Peyer's patch (tissue), 4 donors: Measurements from ENCODE around the gene CTNNA2. TPM values are rescaled to one million over a fixed set of nuclear protein-coding genes. Genes with fewer than 3 reads are reported as not detected.
"Not testable (repeated sequence)": the region's sequence is repeated elsewhere in the genome, so short reads cannot be mapped to it uniquely, and the experiment has no call there.

Source experiments
- DNase-seq, 3 donors: peaks; one replicate each; pipeline ENCODE4 v3.0.0-alpha.2; 2017 to 2019
- H3K27ac ChIP-seq, 4 donors: fragments of 200-600 bp; sonication (generic); one replicate each; pipeline ENCODE4 v1.5.1; 2016 to 2019
- H3K27me3 ChIP-seq, 2 donors: fragments of 200-600 bp; sonication (generic); one replicate each; pipeline ENCODE4 v1.5.1; 2019
- H3K36me3 ChIP-seq, 3 donors: fragments of 200-600 bp; sonication (generic); one replicate each; pipeline ENCODE4 v1.5.1; 2016 to 2019
- H3K4me1 ChIP-seq, 4 donors: fragments of 200-600 bp; sonication (generic); one replicate each; pipeline ENCODE4 v1.5.1; 2016 to 2019
- H3K4me3 ChIP-seq, 4 donors: fragments of 200-600 bp; sonication (generic); 1 replicate in 3 of 4; 2 replicates in 1 of 4; pipeline ENCODE4 v1.5.1; 2016 to 2019; ENCODE audit warnings: mild to moderate bottlenecking in 1 of 4
- H3K9me3 ChIP-seq, 4 donors: fragments of 200-600 bp; sonication (generic); one replicate each; pipeline ENCODE4 v1.5.1; 2016 to 2019; ENCODE audit warnings: mild to moderate bottlenecking in 1 of 4
- POLR2A ChIP-seq, 2 donors: fragments of 450-650 bp; IDR thresholded peaks; one replicate each; pipeline ENCODE4 v1.5.1; 2017; ENCODE audit warnings: antibody characterized with exemption in 2 of 2, mild to moderate bottlenecking in 2 of 2, moderate library complexity in 2 of 2
- total RNA-seq, 4 donors: library from RNA; depleted of rRNA; stranded (reverse); fragments of >200 nt; gene quantifications; one replicate each; pipeline ENCODE4 v1.1.0, GENCODE V29; 2016
- TF ChIP-seq, protein P1 (sequence below), 6 experiments: fragments of 450-650 bp in 4 of 6; fragments of 200-600 bp in 2 of 6; sonication (generic) in 1 of 6; IDR thresholded peaks; one replicate each; pipeline ENCODE4 v1.5.1; 2017 to 2019; ENCODE audit warnings: antibody characterized with exemption in 6 of 6, mild to moderate bottlenecking in 3 of 6, moderate library complexity in 1 of 6

The CTNNA2 gene
- total RNA-seq, 4 donors from 2014 or later = 0.67 to 5.3 (median 0.88) TPM; not detected in 1

- Histone ChIP-seq H3K4me1 (no peaks in the 10 kb centered on the region), H3K9me3 (no peaks in the 10 kb centered on the region), H3K27ac (no peak overlapping the region), H3K27me3 (no peaks in the 10 kb centered on the region), H3K36me3 (no peaks in the 10 kb centered on the region), H3K4me3 (no peak overlapping the region)
- TF ChIP-seq, protein P1, sequence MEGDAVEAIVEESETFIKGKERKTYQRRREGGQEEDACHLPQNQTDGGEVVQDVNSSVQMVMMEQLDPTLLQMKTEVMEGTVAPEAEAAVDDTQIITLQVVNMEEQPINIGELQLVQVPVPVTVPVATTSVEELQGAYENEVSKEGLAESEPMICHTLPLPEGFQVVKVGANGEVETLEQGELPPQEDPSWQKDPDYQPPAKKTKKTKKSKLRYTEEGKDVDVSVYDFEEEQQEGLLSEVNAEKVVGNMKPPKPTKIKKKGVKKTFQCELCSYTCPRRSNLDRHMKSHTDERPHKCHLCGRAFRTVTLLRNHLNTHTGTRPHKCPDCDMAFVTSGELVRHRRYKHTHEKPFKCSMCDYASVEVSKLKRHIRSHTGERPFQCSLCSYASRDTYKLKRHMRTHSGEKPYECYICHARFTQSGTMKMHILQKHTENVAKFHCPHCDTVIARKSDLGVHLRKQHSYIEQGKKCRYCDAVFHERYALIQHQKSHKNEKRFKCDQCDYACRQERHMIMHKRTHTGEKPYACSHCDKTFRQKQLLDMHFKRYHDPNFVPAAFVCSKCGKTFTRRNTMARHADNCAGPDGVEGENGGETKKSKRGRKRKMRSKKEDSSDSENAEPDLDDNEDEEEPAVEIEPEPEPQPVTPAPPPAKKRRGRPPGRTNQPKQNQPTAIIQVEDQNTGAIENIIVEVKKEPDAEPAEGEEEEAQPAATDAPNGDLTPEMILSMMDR (IDR thresholded peaks at IDR 0.05) = no peak
- no peak for TF ChIP-seq POLR2A (IDR thresholded peaks at IDR 0.05)
- DNase-seq = no peak
Observed at GRCh38 chr2:80028584-80028983, 515.7 kb downstream of the CTNNA2 start.

- no peak for DNase-seq
- Histone ChIP-seq H3K36me3 (no peaks in the 10 kb centered on the region), H3K4me1 (no peaks in the 10 kb centered on the region), H3K27me3 (no peaks in the 10 kb centered on the region), H3K4me3 (no peak overlapping the region), H3K9me3 (no peaks in the 10 kb centered on the region), H3K27ac (no peak overlapping the region)
- no peak for TF ChIP-seq POLR2A (IDR thresholded peaks at IDR 0.05)
- TF ChIP-seq, protein P1 (IDR thresholded peaks at IDR 0.05) = no peak
Observed at GRCh38 chr2:80030135-80030534, 517.3 kb downstream of the CTNNA2 start.

- not testable (repeated sequence) for H3K27ac ChIP-seq, H3K4me1 ChIP-seq
Observed at GRCh38 chr2:80032684-80033083, 519.8 kb downstream of the CTNNA2 start.

GRCh38 chr2:80035749-80036285, 523.0 kb downstream of the CTNNA2 start:
- Histone ChIP-seq H3K4me3 (no peak overlapping the region), H3K36me3 (no peaks in the 10 kb centered on the region), H3K9me3 (no peaks in the 10 kb centered on the region), H3K4me1 (no peaks in the 10 kb centered on the region), H3K27me3 (no peaks in the 10 kb centered on the region), H3K27ac (no peak overlapping the region)
- TF ChIP-seq, protein P1 (IDR thresholded peaks at IDR 0.05) = no peak
- TF ChIP-seq POLR2A (IDR thresholded peaks at IDR 0.05) = no peak
- no peak for DNase-seq

More at GRCh38 chr2:80032684-80033083, 519.8 kb downstream of the CTNNA2 start:
- H3K4me3 ChIP-seq, DNase-seq, H3K27me3 ChIP-seq, H3K36me3 ChIP-seq, H3K9me3 ChIP-seq: not testable (repeated sequence)

DNA sequence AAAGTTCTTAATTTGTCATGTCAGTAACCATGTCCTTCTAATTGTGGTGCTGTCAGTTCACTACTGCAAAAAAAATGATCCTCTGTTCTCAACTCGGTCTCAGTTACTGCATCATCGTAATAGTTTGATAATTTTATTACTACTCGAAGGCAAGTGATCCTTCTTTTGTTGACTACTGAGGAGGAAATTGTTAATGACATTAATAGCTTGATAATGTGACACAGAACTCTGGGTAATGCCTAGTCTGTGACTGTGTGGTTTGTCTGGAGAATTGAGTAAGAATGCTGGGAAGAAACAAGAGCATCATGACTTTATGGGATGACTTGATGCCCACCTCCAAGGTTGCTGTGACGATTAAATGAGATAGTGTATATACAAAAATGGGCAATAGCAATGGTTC, 524.5 kb downstream of the CTNNA2 start:
- no peaks in the 10 kb centered on the region for H3K36me3 ChIP-seq
- H3K27ac ChIP-seq = no peak overlapping the region
- no peaks in the 10 kb centered on the region for H3K27me3 ChIP-seq
- no peaks in the 10 kb centered on the region for H3K9me3 ChIP-seq
- no peak for DNase-seq
- H3K4me1 ChIP-seq = no peaks in the 10 kb centered on the region
- no peak overlapping the region for H3K4me3 ChIP-seq
- TF ChIP-seq POLR2A (IDR thresholded peaks at IDR 0.05) = no peak
- TF ChIP-seq, protein P1 (IDR thresholded peaks at IDR 0.05) = no peak

DNA sequence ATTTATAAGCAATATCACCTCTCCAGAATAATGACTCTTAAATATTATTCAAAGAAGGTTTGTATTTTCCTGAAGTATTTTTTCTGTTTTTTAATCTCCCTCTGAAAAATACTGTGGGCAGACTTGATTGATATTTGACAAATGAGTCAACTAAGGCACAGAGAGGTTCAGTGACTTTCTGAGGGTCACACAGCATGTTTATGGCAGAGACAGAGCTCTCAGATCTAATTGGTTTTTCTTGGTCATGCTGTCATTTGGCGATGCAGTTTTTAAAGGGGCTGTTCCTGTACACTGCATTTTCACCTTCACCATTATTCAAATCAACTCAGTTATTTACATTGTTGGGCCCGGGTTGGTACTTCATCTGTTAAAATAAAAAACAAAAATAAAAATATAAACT, 527.4 kb downstream of the CTNNA2 start:
- Histone ChIP-seq H3K27ac (no peak overlapping the region), H3K4me1 (no peaks in the 10 kb centered on the region), H3K36me3 (no peaks in the 10 kb centered on the region), H3K27me3 (no peaks in the 10 kb centered on the region), H3K9me3 (no peaks in the 10 kb centered on the region), H3K4me3 (no peak overlapping the region)
- no peak for DNase-seq
- no peak for TF ChIP-seq POLR2A (IDR thresholded peaks at IDR 0.05)
- TF ChIP-seq, protein P1 (IDR thresholded peaks at IDR 0.05) = no peak
